ENCODE results near the gene DEPP1. TPM values are rescaled to one million over a fixed set of nuclear protein-coding genes. Genes with fewer than 3 reads are reported as not detected.

Gene DEPP1
- total RNA-seq, 1 experiment from 2014 or later = 0.54 TPM

- no peak for DNase-seq (ENCODE audit: low spot score)
- CTCF ChIA-PET = no interaction called here
- Histone ChIP-seq H3K27ac (ENCODE audit: low read depth, low read length, poor library complexity, severe bottlenecking) (no peak overlapping the region), H3K4me1 (ENCODE audit: insufficient read depth, low read length, poor library complexity, severe bottlenecking) (no peaks in the 10 kb centered on the region), H3K4me3 (ENCODE audit: low read depth, low read length, poor library complexity, severe bottlenecking) (no peak overlapping the region), H3K27me3 (replicated peaks; ENCODE audit: insufficient read depth, low read depth, low read length, poor library complexity) (no peaks in the 10 kb centered on the region), H3K9me3 (ENCODE audit: low read depth, low read length, poor library complexity, severe bottlenecking) (no peaks in the 10 kb centered on the region), H3K36me3 (ENCODE audit: insufficient read depth, low read length, poor library complexity, severe bottlenecking) (no peaks in the 10 kb centered on the region)
- TF ChIP-seq CTCF (conservative IDR thresholded peaks at IDR 0.05; ENCODE audit: low read depth, low read length) (no peak), EZH2 (IDR thresholded peaks at IDR 0.05; ENCODE audit: borderline replicate concordance, low read depth, low read length, poor library complexity, severe bottlenecking) (no peak)
- POLR2A ChIA-PET (ENCODE audit: low non-redundant PET) = no interaction called here
- intact Hi-C loops (cut with micrococcal nuclease; ENCODE audit: unreplicated experiment) = no loop called here
- no TSS peak for BruUV-seq (replicated peaks)
Measured at GRCh38 chr10:44968500-44969400, 9.9 kb downstream of the DEPP1 start.

GRCh38 chr10:44968091-44968490 lies 10.5 kb downstream of the DEPP1 start:
- POLR2A ChIA-PET (ENCODE audit: low non-redundant PET) = interaction anchor here (0.6 kb wide), 1 partner anchor 474 kb away, joined by 4 read pairs; no protein-coding TSS in a partner anchor
- H3K4me3 ChIP-seq (ENCODE audit: low read depth, low read length, poor library complexity, severe bottlenecking) = no peak overlapping the region
- intact Hi-C loops (cut with micrococcal nuclease; ENCODE audit: unreplicated experiment) = no loop called here
- H3K27ac ChIP-seq (ENCODE audit: low read depth, low read length, poor library complexity, severe bottlenecking) = no peak overlapping the region
- no peak for DNase-seq (ENCODE audit: low spot score)
- no peaks in the 10 kb centered on the region for H3K27me3 ChIP-seq (replicated peaks; ENCODE audit: insufficient read depth, low read depth, low read length, poor library complexity)
- H3K9me3 ChIP-seq (ENCODE audit: low read depth, low read length, poor library complexity, severe bottlenecking) = no peaks in the 10 kb centered on the region
- H3K36me3 ChIP-seq (ENCODE audit: insufficient read depth, low read length, poor library complexity, severe bottlenecking) = no peaks in the 10 kb centered on the region
- no peak for TF ChIP-seq EZH2 (IDR thresholded peaks at IDR 0.05; ENCODE audit: borderline replicate concordance, low read depth, low read length, poor library complexity, severe bottlenecking)
- TF ChIP-seq CTCF (conservative IDR thresholded peaks at IDR 0.05; ENCODE audit: low read depth, low read length) = no peak
- BruUV-seq (replicated peaks) = no TSS peak
- no peaks in the 10 kb centered on the region for H3K4me1 ChIP-seq (ENCODE audit: insufficient read depth, low read length, poor library complexity, severe bottlenecking)
- CTCF ChIA-PET = no interaction called here

GRCh38 chr10:44967616-44968015 lies 11.0 kb downstream of the DEPP1 start:
- no peak for DNase-seq (ENCODE audit: low spot score)
- POLR2A ChIA-PET (ENCODE audit: low non-redundant PET) = interaction anchor here (0.6 kb wide), 1 partner anchor 474 kb away, joined by 4 read pairs; no protein-coding TSS in a partner anchor
- Histone ChIP-seq H3K27ac (ENCODE audit: low read depth, low read length, poor library complexity, severe bottlenecking) (no peak overlapping the region), H3K36me3 (ENCODE audit: insufficient read depth, low read length, poor library complexity, severe bottlenecking) (no peaks in the 10 kb centered on the region), H3K9me3 (ENCODE audit: low read depth, low read length, poor library complexity, severe bottlenecking) (no peaks in the 10 kb centered on the region), H3K27me3 (replicated peaks; ENCODE audit: insufficient read depth, low read depth, low read length, poor library complexity) (no peaks in the 10 kb centered on the region), H3K4me3 (ENCODE audit: low read depth, low read length, poor library complexity, severe bottlenecking) (no peak overlapping the region), H3K4me1 (ENCODE audit: insufficient read depth, low read length, poor library complexity, severe bottlenecking) (no peaks in the 10 kb centered on the region)
- no TSS peak for BruUV-seq (replicated peaks)
- CTCF ChIA-PET = no interaction called here
- TF ChIP-seq CTCF (conservative IDR thresholded peaks at IDR 0.05; ENCODE audit: low read depth, low read length) = no peak
- no peak for TF ChIP-seq EZH2 (IDR thresholded peaks at IDR 0.05; ENCODE audit: borderline replicate concordance, low read depth, low read length, poor library complexity, severe bottlenecking)
- intact Hi-C loops (cut with micrococcal nuclease; ENCODE audit: unreplicated experiment) = no loop called here

All from A673 (cell line).